Measurements from ENCODE around the gene NOP9.

- TF ChIP-seq POLR2AphosphoS5 (IDR thresholded peaks at IDR 0.05) = no peak
- TF ChIP-seq CTCF (IDR thresholded peaks at IDR 0.05) = no peak
- TF ChIP-seq POLR2A (IDR thresholded peaks at IDR 0.05) = no peak
- no peak for TF ChIP-seq EP300 (IDR thresholded peaks at IDR 0.05)
Observed at GRCh38 chr14:24286996-24287395, 12.7 kb upstream of the NOP9 start.

Measured in suprapubic skin (tissue), 4 donors.